Psoas muscle (tissue), 8 donors: ENCODE measurements around the gene CRYBB3. TPM values are rescaled to one million over a fixed set of nuclear protein-coding genes. Genes with fewer than 3 reads are reported as not detected.

Source experiments
- ATAC-seq, 4 donors: fragments of 200-7000 bp; cut with Tn5 transposase; one replicate each; pipeline ENCODE4 v1.9.1; 2020; ENCODE audit warnings: moderate library complexity in 3 of 4, mild to moderate bottlenecking in 2 of 4
- DNase-seq, 2 donors: peaks; one replicate each; pipeline ENCODE4 v3.0.0-alpha.2; 2020
- H3K27ac ChIP-seq: fragments of 200-600 bp; one replicate; pipeline ENCODE4 v1.8.0; 2022
- H3K27me3 ChIP-seq, 3 donors: fragments of 200-600 bp in 1 of 3; one replicate each; pipeline versions ENCODE4 v1.6.1 to v1.8.0; 2013 to 2022; ENCODE audit warnings: low read length in 2 of 3, mild to moderate bottlenecking in 2 of 3, moderate library complexity in 1 of 3; ENCODE audit not compliant: insufficient read depth in 3 of 3
- H3K36me3 ChIP-seq, 2 donors: fragments of 200-600 bp in 1 of 2; one replicate each; pipeline versions ENCODE4 v1.6.1 to v1.8.0; 2013 to 2022; ENCODE audit warnings: low read depth in 1 of 2, mild to moderate bottlenecking in 1 of 2, moderate library complexity in 1 of 2; ENCODE audit not compliant: insufficient read depth in 1 of 2
- H3K4me1 ChIP-seq: fragments of 200-600 bp; one replicate; pipeline ENCODE4 v1.8.0; 2022
- H3K4me3 ChIP-seq: fragments of 200-600 bp; one replicate; pipeline ENCODE4 v1.8.0; 2022; ENCODE audit warnings: mild to moderate bottlenecking
- H3K9me3 ChIP-seq: fragments of 200-600 bp; one replicate; pipeline ENCODE4 v1.8.0; 2022
- CTCF ChIP-seq: fragments of 200-600 bp; IDR thresholded peaks from one replicate; pipeline ENCODE4 v1.8.0; 2022; ENCODE audit warnings: antibody characterized with exemption
- WGBS, 3 donors: extraction: QIAGEN DNeasy Blood & Tissue Kit; methylation state at CpG; one replicate each; pipeline versions ENCODE4 v1.1.6 to v1.1.7; 2013; 5-methylcytosine and 5-hydroxymethylcytosine counted together
- intact Hi-C, 2 donors: fragments of 100-400 bp; cut with DNase I; formaldehyde crosslinking; loops; one replicate each; pipeline versions ENCODE4 v1.11.0 to v1.14.2; 2022
- polyA plus RNA-seq, 3 donors: library from polyadenylated mRNA; stranded (reverse); fragments of 200-250 nt; gene quantifications; one replicate each; pipeline ENCODE4 v1.2.3, GENCODE V29; 2013
- total RNA-seq, 4 donors: library from RNA; stranded (reverse); fragmentation: NEBNext Ultra II Directional in 2 of 4; extraction: Animal tissue kit (Norgen Biotek cat#: 25700) in 2 of 4; gene quantifications; one replicate each; pipeline versions ENCODE4 v1.2.1 to v1.2.4, GENCODE V29; 2021 to 2023
- donor health status: healthy with polysubstance abuse.
- donor health status: DM: no; HTN: no; CAD: no; lungs with moderate emphysema.
- donor health status: Bipolar disorder and iron deficiency.
- donor health status: healthy.
- donor health status: DM: yes; HTN: yes; CAD: no.
- donor health status: DM: no; HTN: no; CAD: no.
- donor health status: DM: no; HTN: no; CAD: no.
- donor health status: DM: yes; HTN: yes; CAD: no.

Gene CRYBB3
- total and polyA plus RNA-seq, 7 donors, result 0.07 to 0.68 (median 0.30) TPM; not detected in 3

- intact Hi-C loops, result loop anchor here in 1 of 2 donors (2.0 kb wide), 1 partner anchor 52 kb away; no protein-coding TSS in a partner anchor
- TF ChIP-seq CTCF, result no peak
- H3K4me1 ChIP-seq, result peaks cover 27% of the 10 kb centered on the region
- peak overlapping the region; percentile 64 for H3K27ac ChIP-seq
- ATAC-seq (no peak), DNase-seq (no peak)
- H3K4me3 ChIP-seq, result no peak overlapping the region
- H3K36me3 ChIP-seq, result no peaks in the 10 kb centered on the region
- H3K9me3 ChIP-seq, result no peaks in the 10 kb centered on the region
- no peaks in the 10 kb centered on the region for H3K27me3 ChIP-seq
- WGBS, 3 donors, result 84 to 91% (median 87%) methylated on average over 1 of the region's 1 CpG
Measured at GRCh38 chr22:25162561-25162960, 37.1 kb upstream of the CRYBB3 start.

GRCh38 chr22:25165785-25166184 is 33.9 kb upstream of the CRYBB3 start:
- intact Hi-C loops, result no loop called here

GRCh38 chr22:25166266-25167040 is 33.2 kb upstream of the CRYBB3 start:
- Histone ChIP-seq H3K36me3 (peaks cover 0 to 7% of the 10 kb centered on the region in 2 donors), H3K4me1 (peaks cover 13% of the 10 kb centered on the region), H3K27me3 (no peaks in the 10 kb centered on the region), H3K27ac (no peak overlapping the region), H3K4me3 (no peak overlapping the region), H3K9me3 (no peaks in the 10 kb centered on the region)
- no peak for ATAC-seq
- no peak for TF ChIP-seq CTCF
- intact Hi-C loops, result no loop called here
- 81 to 84% (median 84%) methylated on average over 9 of the region's 9 CpGs for WGBS, 3 donors
- DNase-seq, result no peak

More at GRCh38 chr22:25165785-25166184, 33.9 kb upstream of the CRYBB3 start:
- WGBS, 3 donors, result 92 to 96% (median 94%) methylated on average over 10 of the region's 10 CpGs
- Histone ChIP-seq H3K27me3 (no peaks in the 10 kb centered on the region), H3K36me3 (peaks cover 0 to 1% of the 10 kb centered on the region in 2 donors), H3K9me3 (no peaks in the 10 kb centered on the region), H3K4me3 (no peak overlapping the region), H3K27ac (peak overlapping the region; percentile 3), H3K4me1 (peaks cover 13% of the 10 kb centered on the region)
- DNase-seq, result no peak
- no peak for ATAC-seq
- no peak for TF ChIP-seq CTCF

GRCh38 chr22:25167082-25167481 is 32.6 kb upstream of the CRYBB3 start:
- H3K9me3 ChIP-seq, result no peaks in the 10 kb centered on the region
- ATAC-seq (no peak), DNase-seq (no peak)
- no peak overlapping the region for H3K27ac ChIP-seq
- H3K4me3 ChIP-seq, result no peak overlapping the region
- TF ChIP-seq CTCF, result no peak
- peaks cover 0 to 7% of the 10 kb centered on the region in 2 donors for H3K36me3 ChIP-seq
- no peaks in the 10 kb centered on the region for H3K27me3 ChIP-seq
- 80 to 83% (median 83%) methylated on average over 7 of the region's 7 CpGs for WGBS, 3 donors
- intact Hi-C loops, result no loop called here
- H3K4me1 ChIP-seq, result peaks cover 12% of the 10 kb centered on the region
